Activated CD4-positive, alpha-beta T cell treated with anti-CD3 and anti-CD28 coated beads, Interleukin-2, amount 10 ng/mL, durations not matched to agents 24 days and 14 days (primary cell): ENCODE results near the gene PHLDB3. TPM values are rescaled to one million over a fixed set of nuclear protein-coding genes. Genes with fewer than 3 reads are reported as not detected.

Experiments
- DNase-seq: peaks from one replicate; pipeline ENCODE4 v3.0.0; 2022
- H3K27ac Mint-ChIP-seq: one replicate; pipeline ENCODE4 v1.8.0; 2022; ENCODE audit warnings: mild to moderate bottlenecking, mixed read lengths
- H3K27me3 Mint-ChIP-seq: one replicate; pipeline ENCODE4 v1.8.0; 2022; ENCODE audit warnings: mixed read lengths
- H3K36me3 Mint-ChIP-seq: one replicate; pipeline ENCODE4 v1.8.0; 2022; ENCODE audit warnings: low read depth, mild to moderate bottlenecking, mixed read lengths
- H3K4me1 Mint-ChIP-seq: one replicate; pipeline ENCODE4 v1.8.0; 2021; ENCODE audit warnings: mixed read lengths
- H3K4me3 Mint-ChIP-seq: one replicate; pipeline ENCODE4 v1.8.0; 2022; ENCODE audit warnings: mild to moderate bottlenecking, moderate library complexity, mixed read lengths
- H3K9me3 Mint-ChIP-seq: one replicate; pipeline ENCODE4 v1.8.0; 2021; ENCODE audit warnings: mixed read lengths
- intact Hi-C: fragments of 100-400 bp; cut with micrococcal nuclease; formaldehyde crosslinking; loops from one replicate; pipeline ENCODE4 v1.15.1; 2023
- total RNA-seq: library from RNA; stranded (reverse); gene quantifications from 2 replicates; pipeline ENCODE4 v1.2.3, GENCODE V29; 2022

PHLDB3 gene
- total RNA-seq, 1 donor from 2014 or later: 26.7 TPM

GRCh38 chr19:43433358-43433673 is 71.2 kb downstream of the PHLDB3 start:
- no peak for DNase-seq
- intact Hi-C loops: loop anchor here (1.0 kb wide), 1 partner anchor 86 kb away; no protein-coding TSS in a partner anchor
- H3K27me3 Mint-ChIP-seq: peaks cover 2% of the 10 kb centered on the region
- peaks cover 6% of the 10 kb centered on the region for H3K9me3 Mint-ChIP-seq
- H3K36me3 Mint-ChIP-seq: no peaks in the 10 kb centered on the region
- H3K27ac Mint-ChIP-seq: no peak overlapping the region
- no peak overlapping the region for H3K4me3 Mint-ChIP-seq
- H3K4me1 Mint-ChIP-seq: peaks cover 30% of the 10 kb centered on the region

GRCh38 chr19:43430976-43431375 is 73.6 kb downstream of the PHLDB3 start:
- H3K27me3 Mint-ChIP-seq: peaks cover 5% of the 10 kb centered on the region
- intact Hi-C loops: no loop called here
- no peak overlapping the region for H3K27ac Mint-ChIP-seq
- peaks cover 19% of the 10 kb centered on the region for H3K4me1 Mint-ChIP-seq
- H3K36me3 Mint-ChIP-seq: no peaks in the 10 kb centered on the region
- H3K9me3 Mint-ChIP-seq: no peaks in the 10 kb centered on the region
- H3K4me3 Mint-ChIP-seq: no peak overlapping the region
- no peak for DNase-seq

GRCh38 chr19:43430142-43430710 is 74.3 kb downstream of the PHLDB3 start:
- no peaks in the 10 kb centered on the region for H3K9me3 Mint-ChIP-seq
- peaks cover 21% of the 10 kb centered on the region for H3K4me1 Mint-ChIP-seq
- no peak overlapping the region for H3K4me3 Mint-ChIP-seq
- peaks cover 5% of the 10 kb centered on the region for H3K27me3 Mint-ChIP-seq
- no peak overlapping the region for H3K27ac Mint-ChIP-seq
- peak; percentile 74 for DNase-seq
- intact Hi-C loops: no loop called here
- no peaks in the 10 kb centered on the region for H3K36me3 Mint-ChIP-seq

GRCh38 chr19:43429395-43429794 is 75.2 kb downstream of the PHLDB3 start:
- no peak for DNase-seq
- peaks cover 21% of the 10 kb centered on the region for H3K4me1 Mint-ChIP-seq
- no peak overlapping the region for H3K27ac Mint-ChIP-seq
- intact Hi-C loops: no loop called here
- peaks cover 7% of the 10 kb centered on the region for H3K27me3 Mint-ChIP-seq
- no peaks in the 10 kb centered on the region for H3K36me3 Mint-ChIP-seq
- no peaks in the 10 kb centered on the region for H3K9me3 Mint-ChIP-seq
- no peak overlapping the region for H3K4me3 Mint-ChIP-seq

GRCh38 chr19:43425567-43426392 is 78.8 kb downstream of the PHLDB3 start:
- H3K9me3 Mint-ChIP-seq: no peaks in the 10 kb centered on the region
- H3K27me3 Mint-ChIP-seq: peaks cover 11% of the 10 kb centered on the region
- no peak overlapping the region for H3K27ac Mint-ChIP-seq
- DNase-seq: no peak
- intact Hi-C loops: no loop called here
- peaks cover 10% of the 10 kb centered on the region for H3K4me1 Mint-ChIP-seq
- H3K36me3 Mint-ChIP-seq: no peaks in the 10 kb centered on the region
- no peak overlapping the region for H3K4me3 Mint-ChIP-seq

Other genes starting within 250 kb of the PHLDB3 start
- gene PSG9, start 235.2 kb downstream of the PHLDB3 start, total RNA-seq: not detected in 2 replicates
- not detected in 2 replicates for gene CD177, start 151.1 kb downstream of the PHLDB3 start, total RNA-seq
- not detected in 2 replicates for gene TEX101, start 89.9 kb downstream of the PHLDB3 start, total RNA-seq
- gene LYPD3, start 39.1 kb downstream of the PHLDB3 start, total RNA-seq: 3.6 and 4.1 TPM in 2 replicates
- 59.3 and 59.7 TPM in 2 replicates for gene ETHE1, start 22.5 kb upstream of the PHLDB3 start, total RNA-seq
- 1.8 and 2.4 TPM in 2 replicates for gene ZNF575, start 28.4 kb upstream of the PHLDB3 start, total RNA-seq
- gene XRCC1, start 70.8 kb upstream of the PHLDB3 start, total RNA-seq: 27.5 and 29.6 TPM in 2 replicates
- 7.9 and 9.9 TPM in 2 replicates for gene PINLYP, start 71.1 kb upstream of the PHLDB3 start, total RNA-seq
- gene IRGQ, start 91.4 kb upstream of the PHLDB3 start, total RNA-seq: 31.5 and 32.7 TPM in 2 replicates
- 14.4 and 15.3 TPM in 2 replicates for gene ZNF576, start 91.8 kb upstream of the PHLDB3 start, total RNA-seq
- gene SRRM5, start 107.3 kb upstream of the PHLDB3 start, total RNA-seq: 0.19 and 0.37 TPM in 2 replicates
- 18.1 and 19.4 TPM in 2 replicates for gene ZNF428, start 114.9 kb upstream of the PHLDB3 start, total RNA-seq
- gene CADM4, start 135.1 kb upstream of the PHLDB3 start, total RNA-seq: 0.28 and 0.44 TPM in 2 replicates
- gene PLAUR, start 165.4 kb upstream of the PHLDB3 start, total RNA-seq: 13.8 and 14.9 TPM in 2 replicates
- not detected in 2 replicates for gene IRGC, start 211.3 kb upstream of the PHLDB3 start, total RNA-seq